M059J (cell line): Measurements from ENCODE around the gene PCNT. TPM values are rescaled to one million over a fixed set of nuclear protein-coding genes. Genes with fewer than 3 reads are reported as not detected.
"Not testable (repeated sequence)": the region's sequence is repeated elsewhere in the genome, so short reads cannot be mapped to it uniquely, and the experiment has no call there.

Experiments
- DNase-seq: peaks from one replicate; pipeline ENCODE4 v3.0.0-alpha.2; 2012; ENCODE audit warnings: low read depth
- total RNA-seq: library from RNA; depleted of rRNA; stranded (reverse); fragments of >200 nt; shearing (Covaris generic); gene quantifications from 2 replicates; pipeline ENCODE4 v1.2.3, GENCODE V29; 2014

Gene PCNT
- total RNA-seq, 1 experiment from 2014 or later: 29.0 TPM

GRCh38 chr21:46304437-46304836 is 19.5 kb upstream of the PCNT start:
- no peak for DNase-seq

GRCh38 chr21:46304955-46305354 is 19.0 kb upstream of the PCNT start:
- no peak for DNase-seq

GRCh38 chr21:46307625-46308024 is 16.3 kb upstream of the PCNT start:
- peak; percentile 97 for DNase-seq

GRCh38 chr21:46308431-46308830 is 15.5 kb upstream of the PCNT start:
- DNase-seq: no peak

- DNase-seq: not testable (repeated sequence)
Measured at GRCh38 chr21:46310260-46310659, 13.7 kb upstream of the PCNT start.

GRCh38 chr21:46311568-46311967 is 12.4 kb upstream of the PCNT start:
- no peak for DNase-seq

- no peak for DNase-seq
Measured at GRCh38 chr21:46312949-46313348, 11.0 kb upstream of the PCNT start.

GRCh38 chr21:46314441-46315020 is 9.4 kb upstream of the PCNT start:
- no peak for DNase-seq

- DNase-seq: no peak
Measured at GRCh38 chr21:46316708-46317324, 7.1 kb upstream of the PCNT start.

GRCh38 chr21:46317710-46318463 is 6.1 kb upstream of the PCNT start:
- DNase-seq: peak; percentile 58

GRCh38 chr21:46318464-46318845 is 5.5 kb upstream of the PCNT start:
- DNase-seq: no peak

GRCh38 chr21:46319186-46319585 is 4.8 kb upstream of the PCNT start:
- DNase-seq: no peak

- DNase-seq: no peak
Measured at GRCh38 chr21:46320331-46320801, 3.6 kb upstream of the PCNT start.

- peak; percentile 66 for DNase-seq
Measured at GRCh38 chr21:46322351-46323226, 1.4 kb upstream of the PCNT start.

- peak; percentile 32 for DNase-seq
Measured at GRCh38 chr21:46323227-46323709, 688 bp upstream of the PCNT start.

- peak; percentile 74 for DNase-seq
Measured at GRCh38 chr21:46324390-46325072, 575 bp downstream of the PCNT start.

GRCh38 chr21:46325073-46325912 is 1.3 kb downstream of the PCNT start:
- peak; percentile 67 for DNase-seq

- no peak for DNase-seq
Measured at GRCh38 chr21:46326110-46326703, 2.3 kb downstream of the PCNT start.

GRCh38 chr21:46327711-46328110 is 3.8 kb downstream of the PCNT start:
- no peak for DNase-seq

GRCh38 chr21:46328151-46328550 is 4.2 kb downstream of the PCNT start:
- DNase-seq: no peak
